A549 (cell line): ENCODE data around the gene ARHGEF11. TPM values are rescaled to one million over a fixed set of nuclear protein-coding genes. Genes with fewer than 3 reads are reported as not detected.

Source experiments
- ATAC-seq, 2 experiments: fragments of 200-7000 bp in 1 of 2; fragments of >200 bp in 1 of 2; cut with Nextera tagmentation in 1 of 2; cut with Tn5 transposase in 1 of 2; 3 replicates each; pipeline versions ENCODE4 v1.8.0 to v1.9.1; 2018 to 2020; ENCODE audit warnings: mild to moderate bottlenecking in 1 of 2, moderate library complexity in 1 of 2
- CTCF ChIA-PET: fragments of 300-600 bp; sonication (Branson Sonifier 250); formaldehyde crosslinking; extraction: SDS; loops from one replicate; lab custom pipeline; 2021; ENCODE audit warnings: antibody characterized with exemption, inconsistent platforms; lab: Yijun Ruan, JAX
- POLR2A ChIA-PET: fragments of 350-600 bp; formaldehyde crosslinking; extraction: SDS; loops from one replicate; lab custom pipeline; 2021; ENCODE audit warnings: antibody characterized with exemption, inconsistent platforms; lab: Yijun Ruan, JAX
- DNase-seq, 2 experiments: peaks; one replicate each; pipeline versions ENCODE4 v3.0.0 to v3.0.0-alpha.2; 2011 to 2016; ENCODE audit warnings: low read depth in 1 of 2, low spot score in 1 of 2
- FAIRE-seq: peaks from 2 replicates; lab custom pipeline; 2011; peaks lifted over from hg19 to GRCh38; lab: Jason Lieb, UNC
- H3K27ac ChIP-seq, 2 experiments: fragments of >200 bp; sonication (Bioruptor Twin); formaldehyde crosslinking; 3 replicates each; pipeline ENCODE4 v1.5.1; 2016 to 2017
- H3K4me1 ChIP-seq: fragments of >200 bp; sonication (Bioruptor Twin); formaldehyde crosslinking; 3 replicates; pipeline ENCODE4 v1.6.1; 2016
- H3K4me2 ChIP-seq: fragments of >200 bp; sonication (Bioruptor Twin); formaldehyde crosslinking; 3 replicates; pipeline ENCODE4 v1.6.1; 2016
- H3K4me3 ChIP-seq: fragments of >200 bp; sonication (Bioruptor Twin); formaldehyde crosslinking; 3 replicates; pipeline ENCODE4 v1.5.1; 2016
- H3K9me3 ChIP-seq: fragments of >200 bp; sonication (Bioruptor Twin); formaldehyde crosslinking; 3 replicates; pipeline ENCODE4 v1.6.1; 2016
- BCL3 ChIP-seq: fragments of >200 bp; sonication (Bioruptor Twin); formaldehyde crosslinking; IDR thresholded peaks from 3 replicates; pipeline ENCODE4 v1.6.1; 2016
- BHLHE40 ChIP-seq: IDR thresholded peaks from 2 replicates; pipeline ENCODE4 v1.6.1; 2012; ENCODE audit warnings: low read depth, low read length, inconsistent platforms
- CBX2 ChIP-seq: fragments of 200-600 bp; sonication (generic); IDR thresholded peaks from 2 replicates; pipeline ENCODE4 v1.6.1; 2016; ENCODE audit warnings: low read depth, mild to moderate bottlenecking, borderline replicate concordance
- CHD2 ChIP-seq: fragments of 150-350 bp; IDR thresholded peaks from 2 replicates; pipeline ENCODE4 v1.6.1; 2014; ENCODE audit warnings: low read length; ENCODE audit not compliant: partially characterized antibody
- CTCF ChIP-seq: fragments of >200 bp; sonication (Bioruptor Twin); formaldehyde crosslinking; IDR thresholded peaks from 3 replicates; pipeline ENCODE4 v1.5.1; 2016
- EP300 ChIP-seq, 2 experiments: fragments of >200 bp; sonication (Bioruptor Twin); formaldehyde crosslinking; IDR thresholded peaks; 2 replicates in 1 of 2; 3 replicates in 1 of 2; pipeline ENCODE4 v1.6.1; 2016 to 2017
- FOSL2 ChIP-seq, 2 experiments: fragments of 450-650 bp in 1 of 2; fragments of >200 bp in 1 of 2; sonication (Bioruptor Twin) in 1 of 2; formaldehyde crosslinking; IDR thresholded peaks; 2 replicates each; pipeline versions ENCODE4 v1.5.0 to v1.6.1; 2016 to 2020; ENCODE audit warnings: mild to moderate bottlenecking in 1 of 2, moderate library complexity in 1 of 2
- FOXS1 ChIP-seq: fragments of 250-450 bp; sonication (Bioruptor Pico); IDR thresholded peaks from 2 replicates; pipeline ENCODE4 v1.5.0; 2020; ENCODE audit warnings: mild to moderate bottlenecking, moderate library complexity
- HDAC2 ChIP-seq: fragments of 200-600 bp; sonication (generic); IDR thresholded peaks from 2 replicates; pipeline ENCODE4 v1.6.1; 2016
- HES2 ChIP-seq: fragments of >200 bp; sonication (Bioruptor Twin); formaldehyde crosslinking; IDR thresholded peaks from 2 replicates; pipeline ENCODE4 v1.6.1; 2016
- HEYL ChIP-seq: fragments of 250-450 bp; sonication (Bioruptor Pico); IDR thresholded peaks from 2 replicates; pipeline ENCODE4 v1.8.0; 2021; ENCODE audit warnings: mild to moderate bottlenecking, moderate library complexity
- HOXA7 ChIP-seq: fragments of 250-450 bp; sonication (Bioruptor Pico); IDR thresholded peaks from 2 replicates; pipeline ENCODE4 v1.5.0; 2020; ENCODE audit warnings: mild to moderate bottlenecking, moderate library complexity
- HOXB5 ChIP-seq: fragments of 250-450 bp; sonication (Bioruptor Pico); IDR thresholded peaks from 2 replicates; pipeline ENCODE4 v1.5.0; 2020; ENCODE audit warnings: mild to moderate bottlenecking, moderate library complexity
- JUN ChIP-seq, 2 experiments: fragments of >200 bp; sonication (Bioruptor Twin); formaldehyde crosslinking; IDR thresholded peaks; 2 replicates in 1 of 2; 3 replicates in 1 of 2; pipeline ENCODE4 v1.6.1; 2016 to 2017
- MYC ChIP-seq: IDR thresholded peaks from 2 replicates; pipeline ENCODE4 v1.6.1; 2012; ENCODE audit warnings: mild to moderate bottlenecking, inconsistent platforms, low read length, improper control_type of control experiment, borderline replicate concordance
- NR3C1 ChIP-seq: fragments of >200 bp; sonication (Bioruptor Twin); formaldehyde crosslinking; IDR thresholded peaks from 3 replicates; pipeline ENCODE4 v1.6.1; 2017
- POLR2AphosphoS2 ChIP-seq: conservative IDR thresholded peaks from 2 replicates; pipeline ENCODE4 v1.6.1; 2012; ENCODE audit warnings: low read length, improper control_type of control experiment, inconsistent platforms
- RNF2 ChIP-seq: fragments of 200-600 bp; sonication (generic); IDR thresholded peaks from 2 replicates; pipeline ENCODE4 v1.6.1; 2016; ENCODE audit warnings: low read depth, mild to moderate bottlenecking, antibody characterized with exemption, moderate library complexity, borderline replicate concordance
- SMC3 ChIP-seq: fragments of >200 bp; sonication (Bioruptor Twin); formaldehyde crosslinking; IDR thresholded peaks from 3 replicates; pipeline ENCODE4 v1.6.1; 2018; ENCODE audit warnings: inconsistent platforms
- SREBF2 ChIP-seq: fragments of 450-650 bp; IDR thresholded peaks from 2 replicates; pipeline ENCODE4 v1.6.1; 2014; ENCODE audit warnings: mild to moderate bottlenecking, moderate library complexity
- TP53 ChIP-seq: fragments of 250-450 bp; sonication (Bioruptor Pico); IDR thresholded peaks from 2 replicates; pipeline ENCODE4 v1.5.0; 2021; ENCODE audit warnings: mild to moderate bottlenecking, moderate library complexity
- ZC3H11A ChIP-seq: fragments of 450-650 bp; IDR thresholded peaks from 2 replicates; pipeline ENCODE4 v1.6.1; 2014; ENCODE audit warnings: antibody characterized with exemption, mild to moderate bottlenecking
- WGBS: methylation state at CpG from one replicate; pipeline ENCODE4 v1.1.6; 2017; ENCODE audit errors: missing lambda C conversion rate; 5-methylcytosine and 5-hydroxymethylcytosine counted together
- polyA plus RNA-seq, 4 experiments: library from polyadenylated mRNA; depleted of rRNA in 3 of 4; stranded (reverse); fragments of >200 nt; fragmentation: RNase III in 1 of 4; extraction: RNeasy Plus Mini Kit Qiagen cat#74134 plus additional on column Dnase treatment in 1 of 4; gene quantifications; 2 replicates in 3 of 4; 3 replicates in 1 of 4; pipeline ENCODE4 v1.2.3, GENCODE V29; 2011 to 2017

Gene ARHGEF11
- polyA plus RNA-seq, 2 of the 4 experiments (the other 2 are of a cell fraction), result 15.7 to 17.1 TPM

- WGBS, result 81% methylated on average over 4 of the region's 4 CpGs
- CTCF ChIA-PET, result interaction anchor here (0.9 to 12.9 kb wide), 7 partner anchors 16 to 206 kb away, joined by 3 to 341 read pairs (median 9); partner anchors contain the start of genes ISG20L2, LRRC71 and METTL25B
- no peaks in the 10 kb centered on the region for H3K9me3 ChIP-seq
- H3K27ac ChIP-seq, result peak overlapping the region; percentile 88 to 93
- H3K4me2 ChIP-seq, result peak overlapping the region; percentile 86; the same call in 1 of the 3 replicates
- ATAC-seq (no peak), FAIRE-seq (no peak), DNase-seq (no peak)
- POLR2A ChIA-PET, result no interaction called here
- peaks cover 67% of the 10 kb centered on the region for H3K4me1 ChIP-seq
- H3K4me3 ChIP-seq, result no peak overlapping the region
- no peak for TF ChIP-seq HEYL (CRISPR knock-in tag)
- no peak for TF ChIP-seq NR3C1
- no peak for TF ChIP-seq MYC
- TF ChIP-seq, all 56 proteins: peak for 0
Observed at GRCh38 chr1:156895455-156895812, 150.1 kb downstream of the ARHGEF11 start.

- H3K4me2 ChIP-seq, result no peak overlapping the region
- TF ChIP-seq EP300 (IDR thresholded peaks at IDR 0.05) (no peak), SMC3 (no peak), HDAC2 (no peak), NR3C1 (no peak), ZC3H11A (no peak)
- TF ChIP-seq, all 56 proteins: peak for 0
- DNase-seq (no peak), FAIRE-seq (no peak), ATAC-seq (no peak)
- POLR2A ChIA-PET, result interaction anchor here (1.0 kb wide), 1 partner anchor 33 kb away, joined by 3 read pairs; no protein-coding TSS in a partner anchor
- WGBS, result 89% methylated on average over 11 of the region's 12 CpGs
- H3K9me3 ChIP-seq, result no peaks in the 10 kb centered on the region
- H3K27ac ChIP-seq, result peak overlapping the region; percentile 88 to 93
- H3K4me1 ChIP-seq, result peaks cover 64% of the 10 kb centered on the region
- CTCF ChIA-PET, result interaction anchor here (0.6 to 16.7 kb wide), 14 partner anchors 13 to 205 kb away, joined by 3 to 341 read pairs (median 5); partner anchors contain the start of genes HDGF, INSRR, ISG20L2 and LRRC71
- no peak overlapping the region for H3K4me3 ChIP-seq
Observed at GRCh38 chr1:156894711-156895454, 150.7 kb downstream of the ARHGEF11 start.

- CTCF ChIA-PET, result interaction anchor here (0.9 to 16.7 kb wide), 11 partner anchors 12 to 204 kb away, joined by 3 to 341 read pairs (median 67); partner anchors contain the start of genes INSRR, ISG20L2, LRRC71 and METTL25B
- DNase-seq, result no peak
- ATAC-seq, result no peak
- H3K4me1 ChIP-seq, result peaks cover 55% of the 10 kb centered on the region
- TF ChIP-seq JUN (IDR thresholded peaks at IDR 0.05) (no peak), MYC (no peak), BHLHE40 (no peak), CHD2 (no peak), NR3C1 (no peak), SREBF2 (no peak), HOXB5 (no peak), HOXA7 (CRISPR knock-in tag) (no peak), ZC3H11A (no peak), POLR2AphosphoS2 (no peak), CTCF (no peak), FOSL2 (IDR thresholded peaks at IDR 0.05) (no peak), FOSL2 (CRISPR knock-in tag; IDR thresholded peaks at IDR 0.05) (no peak), RNF2 (no peak), FOXS1 (CRISPR knock-in tag) (no peak), TP53 (CRISPR knock-in tag) (no peak), BCL3 (no peak), HES2 (no peak), CBX2 (no peak)
- TF ChIP-seq, all 56 proteins: peak for 0
- POLR2A ChIA-PET, result interaction anchor here (1.0 kb wide), 1 partner anchor 34 kb away, joined by 3 read pairs; no protein-coding TSS in a partner anchor
- H3K4me3 ChIP-seq, result no peak overlapping the region
- H3K4me2 ChIP-seq, result no peak overlapping the region
- FAIRE-seq, result no peak
- H3K27ac ChIP-seq, result peak overlapping the region; percentile 88 to 93
- WGBS, result 47% methylated on average over 5 of the region's 5 CpGs
- H3K9me3 ChIP-seq, result no peaks in the 10 kb centered on the region
Observed at GRCh38 chr1:156894001-156894400, 151.5 kb downstream of the ARHGEF11 start.
